ENCODE data around the gene TRIM17.

TRIM17 gene

DNA sequence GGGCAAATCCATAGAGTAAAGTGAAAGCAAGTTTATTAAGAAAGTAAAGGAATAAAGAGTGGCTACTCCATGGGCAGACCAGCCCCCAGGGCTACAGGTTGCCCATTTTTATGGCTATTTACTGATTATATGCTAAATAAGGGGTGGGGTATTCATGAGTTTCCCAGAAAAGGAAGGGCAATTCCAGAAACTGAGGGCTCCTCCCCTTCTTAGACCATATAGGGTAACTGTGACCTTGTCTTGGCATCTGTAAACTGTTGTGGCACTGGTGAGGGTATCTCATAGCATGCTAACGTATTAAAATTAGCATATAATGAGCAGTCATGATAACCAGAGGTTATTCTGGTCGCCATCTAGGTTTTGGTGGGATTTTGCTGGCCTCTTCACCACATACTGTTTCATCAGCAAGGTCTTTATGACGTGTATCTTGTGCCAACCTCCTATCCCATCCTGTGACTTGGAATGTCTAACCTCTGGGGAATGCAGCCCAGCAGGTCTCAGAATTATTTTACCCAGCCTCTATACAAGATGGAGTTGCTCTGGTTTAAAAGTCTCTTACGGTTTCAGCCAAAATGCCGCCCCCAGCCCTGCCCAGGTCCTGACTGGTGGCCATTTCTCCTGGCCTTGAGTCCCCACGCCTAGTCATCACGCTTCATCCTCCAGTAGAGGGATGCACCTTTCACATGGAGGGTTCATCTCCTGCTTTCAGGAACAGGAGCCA, 982 bp upstream of the TRIM17 start:
- no peak for DNase-seq (ENCODE audit: low read depth in 1 of 2, low spot score in 1 of 2)

- no peak for DNase-seq (ENCODE audit: low read depth in 1 of 2, low spot score in 1 of 2)
These were observed 400 bp upstream of the TRIM17 start for GRCh38 chr1:228417061-228417460.

DNA sequence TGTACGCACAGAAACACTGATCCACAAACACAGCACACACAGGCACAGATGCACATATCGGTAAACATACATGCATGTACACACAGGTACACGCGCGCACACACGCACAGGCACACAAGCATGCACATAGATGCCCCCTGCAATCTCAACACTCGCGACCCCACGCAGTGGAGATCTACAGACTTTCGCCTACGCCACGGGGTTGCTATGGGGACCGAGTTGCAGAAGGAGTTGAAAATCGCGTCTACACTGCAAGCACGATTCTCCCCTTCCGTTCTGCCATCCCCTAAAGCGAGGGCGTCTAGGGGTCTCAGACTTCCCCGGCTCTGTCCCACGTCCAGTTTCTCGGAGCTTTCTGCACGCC, 826 bp downstream of the TRIM17 start:
- DNase-seq (ENCODE audit: low read depth in 1 of 2, low spot score in 1 of 2): no peak

DNA sequence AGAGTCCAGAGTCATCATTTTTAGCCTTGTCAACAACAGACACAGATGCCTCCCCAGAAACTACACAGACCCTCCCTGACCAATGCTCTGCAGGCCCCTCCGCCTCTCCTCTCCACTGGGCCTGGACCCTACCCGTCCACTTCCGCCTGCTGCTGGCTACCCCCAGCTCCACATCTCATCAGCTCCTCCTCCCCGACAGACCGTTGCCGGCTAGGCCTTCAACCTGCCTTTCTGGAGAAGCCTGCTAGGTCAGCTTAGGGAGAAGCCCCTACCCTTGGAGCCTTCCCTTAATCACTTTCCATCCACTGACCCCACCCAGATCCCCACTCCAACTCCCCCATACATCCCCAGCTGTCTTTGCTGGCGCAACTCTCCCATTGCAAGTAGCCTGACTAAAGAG, 1.4 kb downstream of the TRIM17 start:
- DNase-seq (ENCODE audit: low read depth in 1 of 2, low spot score in 1 of 2): no peak

DNA sequence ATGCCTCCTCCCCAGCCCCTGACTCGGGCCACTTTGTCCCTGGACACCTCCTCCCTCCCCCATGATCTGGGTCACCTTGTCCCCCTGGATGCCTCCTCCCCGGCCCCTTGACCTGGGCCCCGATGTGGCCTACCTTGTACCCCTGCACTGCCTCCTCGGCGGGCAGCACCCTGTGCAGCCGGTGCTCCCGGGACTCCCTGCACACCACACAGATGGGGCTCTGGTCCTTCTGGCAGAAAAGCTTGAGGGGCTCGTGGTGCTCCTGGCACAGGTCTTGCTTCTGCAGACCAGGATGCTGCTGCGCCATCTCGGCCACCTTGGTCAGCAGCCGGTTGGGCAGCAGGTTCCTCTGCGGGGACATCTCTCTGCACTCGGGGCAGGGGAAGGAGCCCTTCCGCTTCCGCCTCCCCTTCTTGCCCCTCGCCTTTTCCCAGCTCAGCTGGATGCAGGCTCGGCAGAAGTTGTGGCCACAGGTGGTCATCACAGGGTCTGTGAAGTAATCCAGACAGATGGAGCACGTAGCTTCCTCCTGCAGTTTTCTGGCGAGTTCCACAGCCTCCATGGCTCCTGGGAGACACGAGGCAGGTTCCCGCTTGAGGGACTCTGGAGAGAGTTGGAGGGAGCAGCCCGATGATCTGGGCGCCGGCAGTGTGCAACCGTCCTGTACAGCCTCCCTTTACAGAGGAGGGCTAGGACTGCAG, 2.0 kb downstream of the TRIM17 start:
- DNase-seq (ENCODE audit: low read depth in 1 of 2, low spot score in 1 of 2): no peak

DNA sequence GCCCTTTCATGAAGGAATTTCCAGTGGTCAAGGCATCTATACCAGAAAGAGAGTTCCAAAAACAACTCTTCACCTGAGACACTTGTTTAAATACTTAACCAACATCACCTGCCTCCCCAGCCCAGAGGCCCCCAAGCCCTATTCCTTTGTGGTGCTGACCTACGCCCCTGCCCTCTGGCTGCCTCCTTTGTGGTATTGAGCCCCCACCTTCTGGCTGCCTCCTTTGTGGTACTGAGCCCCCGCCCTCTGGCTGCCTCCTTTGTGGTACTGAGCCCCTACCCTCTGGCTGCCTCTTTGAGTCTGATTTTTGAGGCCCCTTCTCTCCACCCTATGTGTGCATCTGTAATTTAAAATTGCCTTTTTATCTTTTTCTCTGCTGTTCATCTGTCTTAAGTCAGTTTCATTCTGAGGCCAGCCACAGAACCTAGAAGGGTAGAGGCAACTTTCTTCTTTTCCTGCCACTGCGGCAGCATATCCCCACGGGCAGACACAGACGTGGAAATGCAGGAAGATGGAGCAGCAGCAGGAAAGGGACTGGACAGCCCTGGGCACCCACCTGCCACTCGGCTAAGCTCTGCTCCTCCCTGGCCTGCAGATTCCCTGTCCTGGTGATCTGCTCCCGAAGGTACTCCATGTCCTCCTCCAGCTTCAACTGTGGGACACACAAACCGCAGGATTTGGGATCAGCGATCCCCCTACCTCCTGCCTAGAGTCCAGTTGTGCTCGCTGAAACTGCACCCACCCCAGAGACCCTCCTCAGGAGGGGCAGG, 3.2 kb downstream of the TRIM17 start:
- DNase-seq (ENCODE audit: low read depth in 1 of 2, low spot score in 1 of 2): no peak

- DNase-seq (ENCODE audit: low read depth in 1 of 2, low spot score in 1 of 2): no peak
These were observed 4.9 kb downstream of the TRIM17 start for GRCh38 chr1:228411548-228412430.

GRCh38 chr1:228411121-228411520, 5.5 kb downstream of the TRIM17 start:
- no peak for DNase-seq (ENCODE audit: low read depth in 1 of 2, low spot score in 1 of 2)

- DNase-seq (ENCODE audit: low read depth in 1 of 2, low spot score in 1 of 2): no peak
These were observed 6.0 kb downstream of the TRIM17 start for GRCh38 chr1:228410671-228411070.

GRCh38 chr1:228410015-228410414, 6.6 kb downstream of the TRIM17 start:
- DNase-seq (ENCODE audit: low read depth in 1 of 2, low spot score in 1 of 2): no peak

DNA sequence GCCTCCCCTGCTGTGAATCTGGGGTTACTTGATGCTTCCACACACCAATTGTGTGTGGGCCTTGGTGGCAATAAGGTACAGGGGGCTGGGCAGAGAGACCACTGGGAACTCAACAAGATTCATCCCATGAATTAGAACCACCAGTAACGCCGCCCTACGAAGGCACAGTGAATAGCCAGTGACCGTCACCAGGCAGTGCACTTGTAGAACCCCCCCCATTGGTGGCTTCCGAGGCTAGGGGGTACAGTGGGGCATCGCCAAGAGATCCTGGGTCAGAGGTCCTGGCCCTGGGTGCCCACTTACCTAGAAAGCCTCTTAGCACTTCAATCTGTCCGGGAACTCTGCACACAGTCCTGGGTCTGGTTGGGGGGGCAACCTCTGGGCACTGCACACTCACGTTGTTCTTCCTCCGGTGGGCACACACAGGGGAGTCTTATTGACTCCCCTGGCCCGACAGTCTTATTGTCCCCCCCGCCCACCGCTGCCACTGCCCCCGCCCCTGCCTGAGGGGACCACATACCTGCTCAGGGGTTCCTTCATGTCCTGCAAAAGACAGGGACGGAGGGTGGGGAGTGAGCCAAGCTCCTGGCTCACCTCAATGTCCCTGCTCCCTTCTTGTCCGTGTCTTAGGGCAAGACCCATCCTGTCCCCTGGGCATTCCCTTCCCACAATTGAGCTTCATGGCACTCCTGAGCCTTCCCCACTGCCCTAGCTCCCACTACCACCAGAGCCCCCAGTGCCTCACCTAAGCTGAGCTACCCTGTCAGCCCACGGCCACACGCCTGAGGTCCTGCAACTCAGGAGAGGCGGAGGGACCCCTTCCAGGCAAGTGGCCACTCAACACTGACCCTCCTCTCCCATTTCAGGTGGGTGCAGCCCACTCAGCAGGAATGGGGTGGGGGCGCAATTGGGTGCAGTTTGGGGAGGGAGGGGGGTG, 7.5 kb downstream of the TRIM17 start:
- DNase-seq (ENCODE audit: low read depth in 1 of 2, low spot score in 1 of 2): no peak

DNA sequence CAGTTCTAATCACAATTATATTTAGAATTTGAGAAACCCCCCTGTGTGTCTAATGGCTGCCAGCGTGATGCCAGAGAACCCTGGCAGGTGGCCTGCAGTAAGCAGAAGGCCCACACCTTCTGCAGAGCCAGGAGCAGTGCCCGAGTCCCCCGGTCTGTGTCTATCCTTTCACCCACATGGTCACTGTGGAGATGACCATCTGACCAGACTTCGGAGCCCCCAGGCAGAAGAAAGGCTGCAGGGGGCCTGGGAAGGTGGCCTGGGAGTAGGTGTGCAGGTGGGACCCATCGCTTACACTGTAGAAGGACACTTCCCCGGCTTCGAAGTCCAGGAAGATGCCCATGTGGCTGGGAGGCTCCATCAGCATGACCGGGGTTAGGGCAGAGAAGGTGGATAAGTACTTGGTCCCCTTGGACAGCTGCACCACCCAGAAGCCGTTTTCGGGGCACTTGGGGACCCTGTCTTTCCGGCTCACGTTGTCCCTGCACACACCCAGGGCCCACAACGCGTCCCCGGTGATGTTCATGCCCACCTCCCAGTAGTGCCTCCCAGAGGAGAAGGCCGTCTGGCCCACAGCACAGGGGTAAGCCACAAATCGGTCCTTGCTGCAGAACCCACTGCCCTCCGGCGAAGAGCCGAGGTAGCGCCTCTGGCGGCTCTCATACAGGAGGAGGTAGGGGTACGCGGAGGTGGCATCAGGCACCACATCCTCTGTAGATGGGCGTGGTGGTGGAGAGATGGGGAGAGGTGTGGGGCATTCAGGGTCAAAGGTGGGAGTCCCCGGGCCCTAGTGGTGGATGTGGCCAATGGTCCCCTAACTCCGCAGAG, 8.4 kb downstream of the TRIM17 start:
- DNase-seq (ENCODE audit: low read depth in 1 of 2, low spot score in 1 of 2): no peak

- no peak for DNase-seq (ENCODE audit: low read depth in 1 of 2, low spot score in 1 of 2)
These were observed 9.3 kb downstream of the TRIM17 start for GRCh38 chr1:228407106-228408040.

DNA sequence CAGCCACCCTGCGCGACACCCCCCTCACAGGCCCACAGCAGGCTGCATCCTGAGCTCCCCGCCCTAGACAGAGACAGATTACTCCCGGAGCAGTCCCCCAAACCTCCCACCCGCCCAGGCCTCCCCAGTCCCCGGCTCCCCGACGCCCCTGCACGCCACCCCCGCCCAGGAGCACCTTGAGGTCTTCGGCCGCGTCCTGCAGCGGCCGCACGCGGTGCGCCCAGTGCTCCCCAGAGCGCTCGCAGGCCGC, 10.8 kb downstream of the TRIM17 start:
- no peak for DNase-seq (ENCODE audit: low read depth in 1 of 2, low spot score in 1 of 2)

DNA sequence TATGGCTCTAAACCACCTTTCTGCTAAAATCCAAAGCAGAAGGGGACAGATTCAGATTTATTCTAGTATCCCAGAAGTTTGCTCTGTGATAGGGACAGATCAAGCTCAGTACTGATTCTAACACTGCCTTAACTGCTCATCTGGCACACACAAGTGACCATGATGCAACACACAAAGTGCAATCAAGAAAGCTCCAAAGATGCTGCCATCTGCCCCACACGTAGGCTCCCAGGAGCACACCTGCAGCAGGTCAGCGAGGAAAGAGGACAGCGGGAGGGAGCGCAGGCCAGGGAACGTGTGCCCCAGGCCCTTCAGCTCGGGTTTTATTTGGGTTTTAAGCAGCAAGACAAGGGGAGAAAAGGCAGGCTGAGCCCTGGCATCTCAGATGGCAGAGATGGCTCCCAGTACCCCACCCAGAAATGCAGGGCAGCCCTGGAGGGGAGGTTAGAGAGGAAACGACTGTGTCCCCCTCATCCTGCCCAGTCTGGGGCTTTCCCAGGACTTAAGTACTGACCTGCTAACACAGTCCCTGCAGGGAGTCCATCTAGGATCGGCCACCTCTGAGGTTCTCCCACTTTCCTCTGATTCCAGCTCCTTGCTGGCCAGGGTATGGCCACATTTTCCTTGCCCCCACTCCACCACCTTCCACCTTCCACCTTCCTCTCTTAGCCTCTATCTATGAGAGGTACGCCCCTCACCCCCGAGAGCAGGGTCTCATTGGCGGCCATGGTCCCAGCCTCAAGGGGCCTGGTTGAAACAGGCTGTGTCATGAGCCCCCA, 11.3 kb downstream of the TRIM17 start:
- DNase-seq (ENCODE audit: low read depth in 1 of 2, low spot score in 1 of 2): no peak

GRCh38 chr1:228404107-228404720, 12.4 kb downstream of the TRIM17 start:
- no peak for DNase-seq (ENCODE audit: low read depth in 1 of 2, low spot score in 1 of 2)

DNA sequence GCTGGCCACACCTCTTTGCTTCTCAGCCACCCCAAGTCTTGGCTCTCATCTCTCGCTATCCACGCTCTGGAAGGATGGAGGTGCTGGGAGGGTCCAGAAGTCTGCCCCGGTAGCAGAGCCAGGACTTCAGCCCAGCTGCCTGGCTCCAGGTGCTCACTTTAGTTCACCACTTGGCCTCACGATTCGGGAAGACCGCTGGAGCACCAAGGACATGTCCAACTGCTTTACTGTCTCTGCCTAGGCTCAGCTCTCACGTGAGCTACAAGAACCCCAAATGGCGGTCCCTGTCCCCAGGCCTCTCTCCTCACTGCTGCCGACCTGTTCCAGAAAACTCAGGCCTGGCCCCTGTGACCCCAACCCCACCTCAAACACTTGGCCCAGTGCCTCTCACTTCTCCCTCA, 13.4 kb downstream of the TRIM17 start:
- no peak for DNase-seq (ENCODE audit: low read depth in 1 of 2, low spot score in 1 of 2)
